ENCODE results near the gene HCRTR1. TPM values are rescaled to one million over a fixed set of nuclear protein-coding genes. Genes with fewer than 3 reads are reported as not detected.
A peak's percentile ranks its signal among the peaks of the same experiment; 100 is the strongest.

HCRTR1 gene
- total and polyA plus RNA-seq, 7 donors, result 0.03 TPM; not detected in 6

- no peak for DNase-seq
- TF ChIP-seq EP300 (IDR thresholded peaks at IDR 0.05), result no peak
- TF ChIP-seq POLR2AphosphoS5 (IDR thresholded peaks at IDR 0.05), result no peak
- TF ChIP-seq CTCF (IDR thresholded peaks at IDR 0.05), result no peak
- TF ChIP-seq POLR2A (IDR thresholded peaks at IDR 0.05), result no peak
- H3K4me3 ChIP-seq, result no peak overlapping the region
These were observed 33.6 kb downstream of the HCRTR1 start for GRCh38 chr1:31651089-31651420.

GRCh38 chr1:31651766-31652165, 34.3 kb downstream of the HCRTR1 start:
- Histone ChIP-seq H3K9me3 (no peaks in the 10 kb centered on the region), H3K4me3 (no peak overlapping the region), H3K27ac (peak overlapping the region in 2 of 4 donors; percentile 22 to 50), H3K36me3 (peaks cover 6 to 46% (median 14%) of the 10 kb centered on the region in 4 donors), H3K27me3 (no peaks in the 10 kb centered on the region), H3K4me1 (peaks cover 0 to 26% (median 8%) of the 10 kb centered on the region in 4 donors)
- WGBS, 2 donors, result 73 to 78% methylated on average over 6 of the region's 6 CpGs
- peak; percentile 51 for DNase-seq
- TF ChIP-seq CTCF (IDR thresholded peaks at IDR 0.05) (no peak), POLR2A (IDR thresholded peaks at IDR 0.05) (no peak), POLR2AphosphoS5 (IDR thresholded peaks at IDR 0.05) (no peak), EP300 (IDR thresholded peaks at IDR 0.05) (no peak)
- intact Hi-C loops (cut with DNase I), result no loop called here

More at GRCh38 chr1:31651089-31651420, 33.6 kb downstream of the HCRTR1 start:
- peaks cover 6 to 39% (median 14%) of the 10 kb centered on the region in 4 donors for H3K36me3 ChIP-seq
- WGBS, 2 donors, result 43 to 61% methylated on average over 1 of the region's 1 CpG
- intact Hi-C loops (cut with DNase I), result no loop called here
- peaks cover 0 to 26% (median 8%) of the 10 kb centered on the region in 4 donors for H3K4me1 ChIP-seq
- H3K27ac ChIP-seq, result peak overlapping the region in 3 of 4 donors; percentile 7 to 50 (median 22)
- no peaks in the 10 kb centered on the region for H3K27me3 ChIP-seq
- H3K9me3 ChIP-seq, result no peaks in the 10 kb centered on the region

- no peak overlapping the region for H3K4me3 ChIP-seq
- no peak for DNase-seq
- peaks cover 6 to 59% (median 14%) of the 10 kb centered on the region in 4 donors for H3K36me3 ChIP-seq
These were observed 35.5 kb downstream of the HCRTR1 start for GRCh38 chr1:31652891-31653499.

GRCh38 chr1:31653717-31654473, 36.4 kb downstream of the HCRTR1 start:
- H3K27ac ChIP-seq, result no peak overlapping the region
- no peak overlapping the region for H3K4me3 ChIP-seq
- TF ChIP-seq CTCF (IDR thresholded peaks at IDR 0.05), result no peak
- TF ChIP-seq POLR2A (IDR thresholded peaks at IDR 0.05), result no peak
- TF ChIP-seq POLR2AphosphoS5 (IDR thresholded peaks at IDR 0.05), result no peak
- no peak for TF ChIP-seq EP300 (IDR thresholded peaks at IDR 0.05)
- 89 to 92% methylated on average over 12 of the region's 12 CpGs for WGBS, 2 donors
- DNase-seq, result no peak
- intact Hi-C loops (cut with DNase I), result no loop called here
- H3K9me3 ChIP-seq, result no peaks in the 10 kb centered on the region
- no peaks in the 10 kb centered on the region for H3K27me3 ChIP-seq
- peaks cover 0 to 20% (median 8%) of the 10 kb centered on the region in 4 donors for H3K4me1 ChIP-seq
- H3K36me3 ChIP-seq, result peaks cover 6 to 68% (median 22%) of the 10 kb centered on the region in 4 donors

More at GRCh38 chr1:31652891-31653499, 35.5 kb downstream of the HCRTR1 start:
- TF ChIP-seq CTCF (IDR thresholded peaks at IDR 0.05), result no peak
- TF ChIP-seq POLR2AphosphoS5 (IDR thresholded peaks at IDR 0.05), result no peak
- no peak for TF ChIP-seq EP300 (IDR thresholded peaks at IDR 0.05)
- no peak for TF ChIP-seq POLR2A (IDR thresholded peaks at IDR 0.05)
- Histone ChIP-seq H3K9me3 (no peaks in the 10 kb centered on the region), H3K27ac (no peak overlapping the region), H3K4me1 (peaks cover 0 to 22% (median 8%) of the 10 kb centered on the region in 4 donors), H3K27me3 (no peaks in the 10 kb centered on the region)
- intact Hi-C loops (cut with DNase I), result no loop called here
- WGBS, 2 donors, result 86 to 87% methylated on average over 4 of the region's 4 CpGs

Measured in sigmoid colon (tissue), 7 donors.